HepG2 (cell line): Measurements from ENCODE around the gene CDK14. TPM values are rescaled to one million over a fixed set of nuclear protein-coding genes. Genes with fewer than 3 reads are reported as not detected.

Experiments
- ATAC-seq: fragments of 200-7000 bp; cut with Tn5 transposase; 3 replicates; pipeline ENCODE4 v1.9.1; 2020; ENCODE audit warnings: mild to moderate bottlenecking, moderate library complexity
- BruUV-seq: library from RNA; stranded (reverse); fragments of 400-500 nt; replicated peaks from 2 replicates; lab custom pipeline; 2021; lab: Mats Ljungman, UMichigan
- CTCF ChIA-PET: fragments of 300-600 bp; formaldehyde crosslinking; extraction: SDS; loops from one replicate; lab custom pipeline; 2021; ENCODE audit warnings: low total read pairs, inconsistent platforms, low intra/inter-chr PET ratio; lab: Yijun Ruan, JAX
- POLR2A ChIA-PET: fragments of 350-600 bp; sonication (Branson Sonifier 250); formaldehyde crosslinking; loops from one replicate; lab custom pipeline; 2020; ENCODE audit warnings: antibody characterized with exemption, inconsistent platforms; lab: Yijun Ruan, JAX
- DNase-seq: peaks from one replicate; pipeline ENCODE4 v3.0.0-alpha.2; 2015; ENCODE audit warnings: low spot score
- FAIRE-seq: peaks from 3 replicates; lab custom pipeline; 2011; peaks lifted over from hg19 to GRCh38; lab: Jason Lieb, UNC
- H2AFZ ChIP-seq: one replicate; pipeline ENCODE4 v1.6.1; 2011; ENCODE audit warnings: low read length, inconsistent platforms
- H3K27ac ChIP-seq: fragments of 300-600 bp; 3 replicates; pipeline ENCODE4 v1.8.0; 2011; ENCODE audit warnings: mixed run types, mild to moderate bottlenecking, mixed read lengths, low read length, inconsistent platforms; ENCODE audit not compliant: insufficient read depth; ENCODE audit errors: extremely low read length
- H3K27me3 ChIP-seq, 2 experiments: fragments of 200-600 bp in 1 of 2; 2 replicates in 1 of 2; 3 replicates in 1 of 2; pipeline versions ENCODE4 v1.6.0 to v1.8.0; 2011; ENCODE audit warnings: low read length in 2 of 2, mild to moderate bottlenecking in 2 of 2, moderate library complexity in 2 of 2, inconsistent platforms in 1 of 2; ENCODE audit not compliant: insufficient read depth in 2 of 2, control insufficient read depth in 1 of 2
- H3K36me3 ChIP-seq, 2 experiments: fragments of 200-600 bp in 1 of 2; replicated peaks in 1 of 2; 2 replicates in 1 of 2; 3 replicates in 1 of 2; pipeline versions ENCODE4 v1.5.1 to v1.8.0; 2011; ENCODE audit warnings: low read length in 2 of 2, inconsistent platforms in 1 of 2; ENCODE audit not compliant: insufficient read depth in 2 of 2, control insufficient read depth in 1 of 2
- H3K4me1 ChIP-seq: 2 replicates; pipeline ENCODE4 v1.5.1; 2012; ENCODE audit warnings: low read length, inconsistent platforms; ENCODE audit not compliant: insufficient read depth
- H3K4me2 ChIP-seq: 2 replicates; pipeline ENCODE4 v1.6.0; 2011; ENCODE audit warnings: low read depth, low read length, inconsistent platforms
- H3K4me3 ChIP-seq, 3 experiments: fragments of 200-600 bp in 1 of 3; sonication (generic), shearing (Covaris generic) in 1 of 3; replicated peaks in 1 of 3; 2 replicates each; pipeline ENCODE4 v1.5.1; 2011 to 2016; ENCODE audit warnings: low read length in 3 of 3, inconsistent platforms in 2 of 3, low read depth in 2 of 3, mild to moderate bottlenecking in 2 of 3, control low read depth in 1 of 3, mixed read lengths in 1 of 3; ENCODE audit not compliant: insufficient read depth in 1 of 3
- H3K79me2 ChIP-seq: one replicate; pipeline ENCODE4 v1.6.1; 2011; ENCODE audit warnings: low read length, inconsistent platforms; ENCODE audit not compliant: insufficient read depth
- H3K9ac ChIP-seq: 2 replicates; pipeline ENCODE4 v1.6.0; 2011; ENCODE audit warnings: mild to moderate bottlenecking, low read depth, low read length, inconsistent platforms; ENCODE audit not compliant: insufficient read depth
- H3K9me3 ChIP-seq: 2 replicates; pipeline ENCODE4 v1.5.1; 2012; ENCODE audit warnings: mild to moderate bottlenecking, low read length
- H4K20me1 ChIP-seq: 2 replicates; pipeline ENCODE4 v1.6.0; 2011; ENCODE audit warnings: inconsistent platforms, mild to moderate bottlenecking, low read length, moderate library complexity; ENCODE audit not compliant: insufficient read depth
- BRF2 ChIP-seq: sonication (generic); formaldehyde crosslinking; IDR thresholded peaks from 2 replicates; pipeline ENCODE4 v1.8.1; 2022; ENCODE audit warnings: mild to moderate bottlenecking, missing genetic modification reagents
- ETS1 ChIP-seq: sonication (generic); formaldehyde crosslinking; IDR thresholded peaks from 2 replicates; pipeline ENCODE4 v1.4.0; 2020; ENCODE audit warnings: missing genetic modification reagents
- HMGXB3 ChIP-seq: sonication (generic); formaldehyde crosslinking; IDR thresholded peaks from 2 replicates; pipeline ENCODE4 v1.4.0; 2020; ENCODE audit warnings: missing genetic modification reagents, borderline replicate concordance
- POGZ ChIP-seq: sonication (generic); formaldehyde crosslinking; IDR thresholded peaks from 2 replicates; pipeline ENCODE4 v1.4.0; 2020; ENCODE audit warnings: mild to moderate bottlenecking, missing genetic modification reagents
- POLR2A ChIP-seq, 2 experiments: IDR thresholded peaks; 2 replicates each; pipeline ENCODE4 v1.6.1; 2011; ENCODE audit warnings: low read depth in 2 of 2, low read length in 2 of 2, mild to moderate bottlenecking in 1 of 2, moderate library complexity in 1 of 2; ENCODE audit not compliant: insufficient read depth in 1 of 2
- SIX1 ChIP-seq: sonication (generic); formaldehyde crosslinking; IDR thresholded peaks from 2 replicates; pipeline ENCODE4 v1.4.0; 2020; ENCODE audit warnings: missing genetic modification reagents, borderline replicate concordance
- TBL1XR1 ChIP-seq: fragments of 150-350 bp; IDR thresholded peaks from 2 replicates; pipeline ENCODE4 v1.6.1; 2014; ENCODE audit warnings: borderline replicate concordance, low read length; ENCODE audit not compliant: partially characterized antibody
- TEAD3 ChIP-seq: optimal IDR thresholded peaks from 2 replicates; pipeline ENCODE3; 2016; ENCODE audit warnings: borderline replicate concordance
- TFE3 ChIP-seq: IDR thresholded peaks from 2 replicates; pipeline ENCODE4 v1.6.1; 2016
- ZBTB14 ChIP-seq: sonication (generic); formaldehyde crosslinking; IDR thresholded peaks from 2 replicates; pipeline ENCODE4 v1.4.0; 2020; ENCODE audit warnings: missing genetic modification reagents
- ZNF235 ChIP-seq: sonication (generic); formaldehyde crosslinking; IDR thresholded peaks from 2 replicates; pipeline ENCODE4 v1.8.1; 2023; ENCODE audit warnings: mild to moderate bottlenecking, missing genetic modification reagents, borderline replicate concordance
- ZNF34 ChIP-seq: sonication (generic); formaldehyde crosslinking; IDR thresholded peaks from 2 replicates; pipeline ENCODE4 v1.4.0; 2020; ENCODE audit warnings: mild to moderate bottlenecking, missing genetic modification reagents, borderline replicate concordance
- ZNF740 ChIP-seq: sonication (generic); formaldehyde crosslinking; IDR thresholded peaks from 2 replicates; pipeline ENCODE4 v1.4.0; 2020; ENCODE audit warnings: missing genetic modification reagents
- WGBS: methylation state at CpG from one replicate; pipeline ENCODE4 v1.1.6; 2017; ENCODE audit warnings: low lambda C conversion rate; 5-methylcytosine and 5-hydroxymethylcytosine counted together
- in situ Hi-C: cut with HindIII; loops from 2 replicates; pipeline ENCODE4 v1.10.0; 2017; ENCODE audit warnings: low pct_unique_long_range_greater_than_20kb; ENCODE audit not compliant: extremely low pct_ligation_motif_present
- intact Hi-C: fragments of 100-400 bp; cut with micrococcal nuclease; formaldehyde crosslinking; loops from one replicate; pipeline ENCODE4 v1.10.0; 2022; ENCODE audit not compliant: unreplicated experiment
- polyA plus RNA-seq, 8 experiments: library from polyadenylated mRNA; depleted of rRNA in 3 of 8; stranded (reverse) in 7 of 8; unstranded in 1 of 8; fragments of >200 nt; fragmentation: Illumina TruSeq in 4 of 8; extraction: Trizol in 4 of 8; gene quantifications; 2 replicates each; pipeline versions ENCODE4 v1.2.1 to v1.2.3, GENCODE V29; 2011 to 2016; ENCODE audit warnings: low read depth in 4 of 8, missing spikeins in 1 of 8, mixed read lengths in 1 of 8; ENCODE audit not compliant: insufficient read depth in 1 of 8
- total RNA-seq, 5 experiments: library from RNA; depleted of rRNA; stranded (reverse); fragments of >200 nt; fragmentation: Illumina TruSeq; extraction: Trizol; gene quantifications; 2 replicates each; pipeline ENCODE4 v1.2.3, GENCODE V29; 2016; ENCODE audit warnings: low read depth in 1 of 5

The CDK14 gene
- total and polyA plus RNA-seq, 2 of the 13 experiments (the other 11 are each of a cell fraction or from before 2014, with no cell fraction given) = 0.26 to 0.71 TPM

- FAIRE-seq = no peak
- no peak for DNase-seq
- POLR2A ChIA-PET = no interaction called here
- Histone ChIP-seq H3K36me3 (no peaks in the 10 kb centered on the region), H3K79me2 (no peaks in the 10 kb centered on the region), H3K27me3 (no peaks in the 10 kb centered on the region), H3K4me1 (no peaks in the 10 kb centered on the region), H3K4me3 (no peak overlapping the region), H3K4me2 (no peak overlapping the region), H4K20me1 (no peaks in the 10 kb centered on the region), H3K27ac (no peak overlapping the region), H3K9ac (no peak overlapping the region), H3K9me3 (no peaks in the 10 kb centered on the region), H2AFZ (no peak overlapping the region)
- no TSS peak for BruUV-seq
- intact Hi-C loops (no loop called here), in situ Hi-C loops (no loop called here)
- CTCF ChIA-PET = no interaction called here
- 38% methylated on average over 7 of the region's 7 CpGs for WGBS
- ATAC-seq = no peak
- TF ChIP-seq BRF2 (CRISPR knock-in tag) (no peak), TEAD3 (no peak), POLR2A (IDR thresholded peaks at IDR 0.05; ENCODE audit: insufficient read depth in 1 of 2, low read depth in 2 of 2, low read length in 2 of 2) (no peak), TBL1XR1 (no peak), ETS1 (no peak), POGZ (CRISPR knock-in tag) (no peak), ZNF740 (CRISPR knock-in tag) (no peak), ZBTB14 (CRISPR knock-in tag) (no peak), ZNF34 (CRISPR knock-in tag) (no peak), TFE3 (CRISPR knock-in tag) (no peak), SIX1 (no peak), ZNF235 (CRISPR knock-in tag) (no peak), HMGXB3 (CRISPR knock-in tag) (no peak)
Measured at GRCh38 chr7:91212582-91212981, 616.5 kb downstream of the CDK14 start.
